NT2/D1 (cell line): ENCODE results near the gene TCF23.

Source experiments
- SUZ12 ChIP-seq: IDR thresholded peaks from 2 replicates; pipeline ENCODE4 v1.6.1; 2011; ENCODE audit not compliant: insufficient read length, insufficient read depth; ENCODE audit errors: extremely low read depth
- YY1 ChIP-seq: IDR thresholded peaks from 2 replicates; pipeline ENCODE4 v1.6.1; 2011; ENCODE audit not compliant: insufficient read length, insufficient read depth
- ZNF274 ChIP-seq: IDR thresholded peaks from 2 replicates; pipeline ENCODE4 v1.6.1; 2011; ENCODE audit warnings: mild to moderate bottlenecking, low read depth, low read length

DNA sequence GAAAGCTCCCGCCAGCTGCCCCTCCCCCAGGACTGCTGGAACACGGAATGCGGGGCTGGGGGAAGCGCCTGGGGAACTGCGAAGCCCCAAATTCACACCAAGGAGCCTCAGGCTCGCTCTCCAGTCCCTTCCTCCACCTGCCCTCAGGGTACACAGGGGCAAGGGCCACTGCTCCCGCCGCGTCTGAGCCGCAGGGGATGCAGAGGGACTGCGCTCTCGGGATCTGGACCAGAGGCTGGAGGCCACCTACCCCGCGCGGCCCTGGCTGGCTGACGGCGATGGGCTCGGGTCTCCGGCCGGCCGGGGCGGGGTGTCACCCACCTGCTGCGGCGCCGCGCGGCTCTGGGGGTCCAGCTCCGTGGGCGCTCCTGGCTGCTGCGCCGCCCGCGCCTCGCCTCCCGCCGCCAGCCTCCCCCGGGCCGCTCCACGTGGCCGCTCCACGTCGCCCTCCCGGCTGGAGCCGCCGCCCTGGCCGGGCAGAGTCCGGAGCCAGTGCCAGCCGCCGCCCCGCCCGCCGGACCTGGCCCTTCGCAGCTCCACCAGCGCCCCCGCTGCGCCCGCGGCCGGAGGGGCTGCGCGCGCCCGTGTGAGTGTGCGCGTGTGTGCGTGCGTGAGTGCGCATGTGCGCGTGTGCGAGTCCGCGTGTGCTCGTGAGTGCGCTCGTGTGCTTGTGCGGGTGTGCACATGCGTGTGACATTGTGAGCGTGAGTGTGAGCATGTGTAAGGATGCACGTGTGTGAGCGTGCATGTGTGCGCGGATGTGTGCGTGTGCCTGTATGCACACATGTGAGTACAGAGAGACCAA, 30.1 kb upstream of the TCF23 start, which contains the start of gene CGREF1:
- TF ChIP-seq ZNF274 (no peak), SUZ12 (no peak), YY1 (no peak)
